CD4-positive, alpha-beta memory T cell (primary cell): ENCODE results near the gene ZBTB38. TPM values are rescaled to one million over a fixed set of nuclear protein-coding genes. Genes with fewer than 3 reads are reported as not detected.

Source experiments
- CTCF ChIA-PET: fragments of 350-600 bp; sonication (Branson Sonifier 250); formaldehyde crosslinking; loops from one replicate; lab custom pipeline; 2021; ENCODE audit warnings: inconsistent platforms; ENCODE audit not compliant: partially characterized antibody; lab: Charles Lee
- POLR2A ChIA-PET: fragments of 350-600 bp; sonication (Branson Sonifier 250); formaldehyde crosslinking; loops from one replicate; lab custom pipeline; 2021; ENCODE audit not compliant: partially characterized antibody; lab: Charles Lee
- DNase-seq, 5 donors: peaks; one replicate each; pipeline versions ENCODE4 v3.0.0 to v3.0.0-alpha.2; 2020 to 2022; ENCODE audit warnings: mixed read lengths in 1 of 5
- H3K27ac ChIP-seq: one replicate; pipeline ENCODE4 v1.7.0; 2013; ENCODE audit warnings: low read depth, low read length
- H3K27me3 ChIP-seq: 2 replicates; pipeline ENCODE4 v1.7.0; 2013; ENCODE audit warnings: mild to moderate bottlenecking, low read length, moderate library complexity; ENCODE audit not compliant: insufficient read depth
- H3K36me3 ChIP-seq: 2 replicates; pipeline ENCODE4 v1.7.0; 2013; ENCODE audit warnings: mild to moderate bottlenecking, low read length, moderate library complexity; ENCODE audit not compliant: insufficient read depth
- H3K4me1 ChIP-seq: 2 replicates; pipeline ENCODE4 v1.7.0; 2013; ENCODE audit warnings: mild to moderate bottlenecking, low read length, moderate library complexity; ENCODE audit not compliant: insufficient read depth
- H3K4me3 ChIP-seq, 2 donors: one replicate each; pipeline ENCODE4 v1.7.0; 2013; ENCODE audit warnings: low read length in 2 of 2, mild to moderate bottlenecking in 1 of 2
- H3K9me3 ChIP-seq, 2 donors: one replicate each; pipeline ENCODE4 v1.7.0; 2013; ENCODE audit warnings: low read length in 2 of 2, control low read depth in 1 of 2; ENCODE audit not compliant: control insufficient read depth in 1 of 2
- H3K27ac Mint-ChIP-seq, 7 donors: one replicate each; pipeline ENCODE4 v1.8.0; 2020 to 2021; ENCODE audit warnings: mixed read lengths in 7 of 7, mild to moderate bottlenecking in 6 of 7, inconsistent platforms in 3 of 7, moderate library complexity in 3 of 7
- H3K27me3 Mint-ChIP-seq, 2 donors: one replicate each; pipeline ENCODE4 v1.8.0; 2020 to 2021; ENCODE audit warnings: mixed read lengths in 2 of 2
- H3K36me3 Mint-ChIP-seq, 2 donors: one replicate each; pipeline ENCODE4 v1.8.0; 2020 to 2021; ENCODE audit warnings: mixed read lengths in 2 of 2, inconsistent platforms in 1 of 2, mild to moderate bottlenecking in 1 of 2
- H3K4me1 Mint-ChIP-seq, 4 donors: one replicate each; pipeline ENCODE4 v1.8.0; 2020 to 2021; ENCODE audit warnings: mixed read lengths in 4 of 4, mild to moderate bottlenecking in 1 of 4
- H3K4me3 Mint-ChIP-seq, 8 donors: one replicate each; pipeline ENCODE4 v1.8.0; 2020 to 2021; ENCODE audit warnings: mixed read lengths in 8 of 8, mild to moderate bottlenecking in 7 of 8, moderate library complexity in 6 of 8, inconsistent platforms in 3 of 8
- H3K9me3 Mint-ChIP-seq, 8 donors: one replicate each; pipeline ENCODE4 v1.8.0; 2020 to 2021; ENCODE audit warnings: mixed read lengths in 8 of 8, mild to moderate bottlenecking in 5 of 8, inconsistent platforms in 3 of 8, moderate library complexity in 1 of 8
- intact Hi-C: fragments of 100-400 bp; cut with micrococcal nuclease; formaldehyde crosslinking; loops from one replicate; pipeline ENCODE4 v1.15.1; 2023
- polyA plus RNA-seq, 2 donors: library from polyadenylated mRNA; unstranded; fragments of 300-500 nt; fragmentation: Illumina TruSeq; gene quantifications; one replicate each; pipeline ENCODE4 v1.2.3, GENCODE V29; 2021
- total RNA-seq, 2 experiments: library from RNA; stranded (reverse); gene quantifications; one replicate each; pipeline ENCODE4 v1.2.3, GENCODE V29; 2021

The ZBTB38 gene
- total and polyA plus RNA-seq, 4 experiments from 2014 or later, result 44.1 to 103 (median 87.2) TPM

DNA sequence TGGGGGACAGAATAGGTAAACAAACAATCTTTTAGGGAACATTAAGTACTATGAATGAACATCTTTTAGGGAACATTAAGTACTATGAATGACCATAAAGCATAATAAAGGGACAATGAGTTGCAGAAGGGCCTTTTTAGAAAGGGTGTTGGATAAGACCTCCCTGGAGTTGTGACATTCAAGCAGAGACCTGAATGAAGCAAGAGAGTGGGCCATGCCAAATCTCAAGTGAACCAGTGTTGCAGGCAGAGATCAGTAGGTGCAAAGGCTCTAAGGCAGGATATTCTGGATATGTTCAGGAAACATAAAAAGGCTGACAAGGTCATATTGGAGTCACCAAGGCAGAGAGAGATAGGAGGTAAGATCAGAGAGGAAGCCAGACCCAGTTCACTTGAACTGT lies 29.4 kb upstream of the ZBTB38 start:
- H3K27ac ChIP-seq, result no peak overlapping the region
- Mint-ChIP-seq H3K4me1 (no peaks in the 10 kb centered on the region), H3K4me3 (no peak overlapping the region), H3K27me3 (peaks cover 9 to 15% of the 10 kb centered on the region in 2 donors), H3K27ac (peak overlapping the region in 1 of 7 donors; percentile 27), H3K9me3 (peaks cover 0 to 4% (median 0%) of the 10 kb centered on the region in 8 donors), H3K36me3 (no peaks in the 10 kb centered on the region)
- CTCF ChIA-PET, result no interaction called here
- H3K4me3 ChIP-seq, result no peak overlapping the region
- no peaks in the 10 kb centered on the region for H3K4me1 ChIP-seq
- intact Hi-C loops, result no loop called here
- no peaks in the 10 kb centered on the region for H3K9me3 ChIP-seq
- POLR2A ChIA-PET, result no interaction called here
- no peaks in the 10 kb centered on the region for H3K27me3 ChIP-seq
- no peak for DNase-seq
- H3K36me3 ChIP-seq, result no peaks in the 10 kb centered on the region

DNA sequence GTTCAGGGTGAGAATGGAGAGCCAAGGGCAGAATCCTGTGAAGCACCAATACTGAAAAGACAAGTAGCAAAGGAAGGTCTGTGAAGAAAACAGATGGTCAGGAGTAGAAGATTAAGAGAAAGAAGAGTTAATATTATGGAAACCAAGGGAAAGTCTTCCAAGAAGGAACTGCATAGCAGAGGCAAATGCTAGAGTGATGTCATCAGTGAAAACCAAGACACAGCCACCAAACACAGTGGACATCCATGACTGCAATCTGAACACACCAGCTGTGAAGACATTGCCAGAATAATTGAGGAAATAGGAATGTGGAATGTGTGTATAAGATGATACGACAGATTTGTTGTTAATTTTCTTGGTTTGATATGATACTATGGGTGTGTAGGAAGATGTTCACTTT lies 26.8 kb upstream of the ZBTB38 start:
- no peaks in the 10 kb centered on the region for H3K9me3 ChIP-seq
- H3K4me1 ChIP-seq, result no peaks in the 10 kb centered on the region
- H3K27ac ChIP-seq, result no peak overlapping the region
- H3K27me3 ChIP-seq, result no peaks in the 10 kb centered on the region
- no peak for DNase-seq
- CTCF ChIA-PET, result interaction anchor here (0.7 kb wide), 1 partner anchor 28 kb away, joined by 3 read pairs; no protein-coding TSS in a partner anchor
- H3K4me3 ChIP-seq, result no peak overlapping the region
- Mint-ChIP-seq H3K4me1 (no peaks in the 10 kb centered on the region), H3K9me3 (peaks cover 0 to 4% (median 0%) of the 10 kb centered on the region in 8 donors), H3K27me3 (peaks cover 3 to 13% of the 10 kb centered on the region in 2 donors), H3K27ac (no peak overlapping the region), H3K4me3 (no peak overlapping the region), H3K36me3 (no peaks in the 10 kb centered on the region)
- no peaks in the 10 kb centered on the region for H3K36me3 ChIP-seq
- intact Hi-C loops, result no loop called here
- POLR2A ChIA-PET, result no interaction called here

DNA sequence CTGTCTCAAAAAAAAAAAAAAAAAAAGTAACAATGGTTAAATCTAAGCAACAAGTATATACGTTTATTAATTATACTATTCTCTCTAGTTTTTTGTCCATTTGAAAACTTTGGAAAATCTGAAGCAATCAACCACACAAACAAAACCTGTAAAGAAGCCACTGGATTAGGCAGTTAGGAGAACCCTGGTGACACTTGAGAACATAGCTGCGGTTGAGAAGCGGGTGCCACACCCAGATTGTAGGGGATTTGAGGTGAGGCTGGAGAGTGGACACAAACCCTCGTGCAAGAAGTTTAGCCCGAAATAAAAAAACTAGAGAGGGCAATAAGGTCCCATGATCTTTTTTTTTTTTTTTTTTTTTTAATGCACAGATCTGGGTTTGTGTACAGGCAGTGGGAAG lies 25.9 kb upstream of the ZBTB38 start:
- H3K27ac Mint-ChIP-seq, result no peak overlapping the region
- no peaks in the 10 kb centered on the region for H3K4me1 Mint-ChIP-seq
- Histone ChIP-seq H3K27ac (no peak overlapping the region), H3K9me3 (no peaks in the 10 kb centered on the region), H3K36me3 (no peaks in the 10 kb centered on the region), H3K4me1 (no peaks in the 10 kb centered on the region), H3K4me3 (no peak overlapping the region), H3K27me3 (no peaks in the 10 kb centered on the region)
- H3K4me3 Mint-ChIP-seq, result no peak overlapping the region
- H3K9me3 Mint-ChIP-seq, result peaks cover 0 to 4% (median 0%) of the 10 kb centered on the region in 8 donors
- CTCF ChIA-PET, result interaction anchor here (0.7 to 1.8 kb wide), 3 partner anchors 18 to 96 kb away, joined by 3 to 5 read pairs (median 4); no protein-coding TSS in a partner anchor
- intact Hi-C loops, result no loop called here
- no peaks in the 10 kb centered on the region for H3K36me3 Mint-ChIP-seq
- POLR2A ChIA-PET, result interaction anchor here (0.7 kb wide), 1 partner anchor 63 kb away, joined by 3 read pairs; no protein-coding TSS in a partner anchor
- no peak for DNase-seq
- peaks cover 3 to 13% of the 10 kb centered on the region in 2 donors for H3K27me3 Mint-ChIP-seq

DNA sequence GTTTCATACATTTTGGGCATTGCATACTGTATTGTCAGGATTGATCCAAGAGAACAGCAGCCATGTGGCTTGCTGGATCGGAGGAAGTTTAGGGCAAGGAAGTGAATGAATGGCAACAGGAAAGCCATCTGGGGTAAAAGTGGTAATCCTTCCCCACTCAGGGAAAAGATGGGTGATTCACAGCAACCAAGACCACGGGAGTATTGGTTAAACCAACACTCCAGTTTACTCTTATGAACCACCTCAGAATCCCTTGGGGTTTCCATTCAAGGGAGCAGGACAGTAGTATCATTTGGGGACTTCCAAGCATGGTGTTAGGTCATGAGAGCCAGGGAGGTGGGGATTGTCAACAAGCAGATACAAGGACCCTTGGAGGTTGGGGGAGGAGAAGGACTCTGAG lies 25.2 kb upstream of the ZBTB38 start:
- no peak overlapping the region for H3K4me3 Mint-ChIP-seq
- Histone ChIP-seq H3K4me1 (no peaks in the 10 kb centered on the region), H3K27me3 (no peaks in the 10 kb centered on the region), H3K9me3 (no peaks in the 10 kb centered on the region), H3K27ac (no peak overlapping the region), H3K36me3 (no peaks in the 10 kb centered on the region), H3K4me3 (no peak overlapping the region)
- peaks cover 3 to 13% of the 10 kb centered on the region in 2 donors for H3K27me3 Mint-ChIP-seq
- H3K36me3 Mint-ChIP-seq, result no peaks in the 10 kb centered on the region
- H3K4me1 Mint-ChIP-seq, result no peaks in the 10 kb centered on the region
- H3K27ac Mint-ChIP-seq, result no peak overlapping the region
- POLR2A ChIA-PET, result interaction anchor here (0.7 kb wide), 1 partner anchor 62 kb away, joined by 3 read pairs; no protein-coding TSS in a partner anchor
- CTCF ChIA-PET, result interaction anchor here (1.8 kb wide), 1 partner anchor 17 kb away, joined by 5 read pairs; no protein-coding TSS in a partner anchor
- no peak for DNase-seq
- intact Hi-C loops, result no loop called here
- H3K9me3 Mint-ChIP-seq, result peaks cover 0 to 4% (median 0%) of the 10 kb centered on the region in 8 donors

DNA sequence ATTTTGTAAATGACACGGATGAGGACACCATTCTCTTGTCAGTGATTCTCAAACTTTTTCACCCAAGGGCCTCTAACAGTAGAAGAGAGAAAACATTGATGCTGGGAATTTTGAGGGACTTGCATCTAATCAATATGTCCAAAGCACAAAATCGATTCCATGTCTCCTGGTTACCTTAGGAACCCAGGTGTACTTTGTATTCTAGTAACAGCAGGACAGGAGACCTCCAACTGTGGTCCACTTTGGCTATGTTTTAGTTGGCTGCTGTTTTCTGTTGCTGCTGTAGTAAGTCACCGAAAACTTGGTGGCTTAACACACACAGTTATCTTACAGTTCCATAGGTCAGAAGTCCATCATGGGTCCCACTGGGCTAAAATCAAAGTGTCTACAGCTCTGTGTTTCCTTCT lies 24.4 kb upstream of the ZBTB38 start:
- no peak overlapping the region for H3K4me3 ChIP-seq
- intact Hi-C loops, result no loop called here
- peaks cover 0 to 4% (median 0%) of the 10 kb centered on the region in 8 donors for H3K9me3 Mint-ChIP-seq
- CTCF ChIA-PET, result interaction anchor here (1.6 to 1.8 kb wide), 2 partner anchors 17 to 117 kb away, joined by 4 to 5 read pairs; no protein-coding TSS in a partner anchor
- H3K4me3 Mint-ChIP-seq, result no peak overlapping the region
- H3K27ac ChIP-seq, result no peak overlapping the region
- no peaks in the 10 kb centered on the region for H3K9me3 ChIP-seq
- no peak overlapping the region for H3K27ac Mint-ChIP-seq
- DNase-seq, result no peak
- peaks cover 6 to 11% of the 10 kb centered on the region in 2 donors for H3K27me3 Mint-ChIP-seq
- H3K27me3 ChIP-seq, result no peaks in the 10 kb centered on the region
- H3K4me1 Mint-ChIP-seq, result no peaks in the 10 kb centered on the region
- no peaks in the 10 kb centered on the region for H3K36me3 Mint-ChIP-seq
- POLR2A ChIA-PET, result no interaction called here
- H3K4me1 ChIP-seq, result no peaks in the 10 kb centered on the region
- no peaks in the 10 kb centered on the region for H3K36me3 ChIP-seq

DNA sequence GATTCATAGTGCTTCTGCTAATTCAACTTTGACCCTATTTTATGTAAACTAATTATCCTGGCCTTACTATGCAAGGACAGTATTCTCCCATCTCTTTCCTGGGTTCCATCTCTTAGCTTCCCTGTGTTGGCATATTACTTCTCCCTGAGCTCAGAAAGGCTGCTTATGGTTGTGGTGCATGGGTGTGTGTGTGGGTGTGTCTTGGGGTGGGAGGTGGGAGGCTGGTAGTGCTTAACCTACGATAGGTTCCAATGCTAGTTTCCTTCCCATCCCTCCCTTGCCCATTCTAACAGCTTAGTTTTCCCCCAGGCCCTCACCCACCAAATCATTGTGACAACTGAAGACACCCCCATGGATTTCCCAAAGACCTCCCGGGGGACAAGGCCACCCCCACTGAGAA lies 22.8 kb upstream of the ZBTB38 start:
- Histone ChIP-seq H3K27me3 (no peaks in the 10 kb centered on the region), H3K4me3 (no peak overlapping the region), H3K9me3 (no peaks in the 10 kb centered on the region), H3K4me1 (no peaks in the 10 kb centered on the region), H3K36me3 (no peaks in the 10 kb centered on the region), H3K27ac (no peak overlapping the region)
- ChIA-PET CTCF (interaction anchor here (0.6 to 1.6 kb wide), 10 partner anchors 15 to 130 kb away, joined by 3 to 6 read pairs (median 3); partner anchors contain the start of gene ZBTB38), POLR2A (interaction anchor here (1.2 kb wide), 1 partner anchor 109 kb away, joined by 4 read pairs; no protein-coding TSS in a partner anchor)
- Mint-ChIP-seq H3K36me3 (peaks cover 1 to 4% of the 10 kb centered on the region in 2 donors), H3K27ac (no peak overlapping the region), H3K4me1 (no peaks in the 10 kb centered on the region), H3K4me3 (no peak overlapping the region), H3K9me3 (peaks cover 0 to 9% (median 4%) of the 10 kb centered on the region in 8 donors), H3K27me3 (peaks cover 5 to 6% of the 10 kb centered on the region in 2 donors)
- DNase-seq, result no peak
- intact Hi-C loops, result no loop called here

DNA sequence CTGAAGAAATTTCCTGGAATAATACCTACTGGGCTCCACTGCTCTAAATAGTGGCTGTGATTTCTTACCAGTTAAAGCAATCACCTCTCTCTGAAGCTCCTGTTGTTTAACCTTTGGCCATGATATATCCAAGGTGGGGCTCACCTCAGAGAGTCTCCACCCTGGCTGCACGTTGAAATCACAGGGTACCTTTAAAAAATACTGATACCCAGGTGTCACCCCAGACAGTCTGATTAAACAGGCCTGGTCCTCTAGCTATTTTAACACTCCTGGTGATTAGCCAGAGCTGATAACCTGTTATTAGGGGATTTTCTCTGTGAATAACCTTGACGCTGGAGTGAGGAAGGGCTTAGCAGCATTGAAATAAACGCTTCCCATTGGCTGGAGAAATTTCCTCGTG lies 22.3 kb upstream of the ZBTB38 start:
- H3K4me1 ChIP-seq, result no peaks in the 10 kb centered on the region
- H3K27ac ChIP-seq, result no peak overlapping the region

More for the DNA sequence above, 22.3 kb upstream of the ZBTB38 start:
- CTCF ChIA-PET, result interaction anchor here (1.0 to 1.4 kb wide), 6 partner anchors 15 to 129 kb away, joined by 3 to 6 read pairs (median 3); no protein-coding TSS in a partner anchor
- no peak for DNase-seq
- H3K36me3 ChIP-seq, result no peaks in the 10 kb centered on the region
- H3K27me3 Mint-ChIP-seq, result peaks cover 5% of the 10 kb centered on the region in 2 donors
- H3K4me3 Mint-ChIP-seq, result no peak overlapping the region
- no peaks in the 10 kb centered on the region for H3K27me3 ChIP-seq
- H3K9me3 Mint-ChIP-seq, result peaks cover 0 to 10% (median 4%) of the 10 kb centered on the region in 8 donors
- H3K9me3 ChIP-seq, result no peaks in the 10 kb centered on the region
- no peaks in the 10 kb centered on the region for H3K4me1 Mint-ChIP-seq
- no peak overlapping the region for H3K27ac Mint-ChIP-seq
- no peak overlapping the region for H3K4me3 ChIP-seq
- peaks cover 1 to 4% of the 10 kb centered on the region in 2 donors for H3K36me3 Mint-ChIP-seq
- POLR2A ChIA-PET, result interaction anchor here (1.2 kb wide), 1 partner anchor 108 kb away, joined by 4 read pairs; no protein-coding TSS in a partner anchor
- intact Hi-C loops, result no loop called here
